Epithelial cell of proximal tubule (primary cell): ENCODE measurements around the gene ARMC5. TPM values are rescaled to one million over a fixed set of nuclear protein-coding genes. Genes with fewer than 3 reads are reported as not detected.
"Not testable (repeated sequence)": the region's sequence is repeated elsewhere in the genome, so short reads cannot be mapped to it uniquely, and the experiment has no call there.

Experiments
- DNase-seq: peaks from one replicate; pipeline ENCODE4 v3.0.0-alpha.2; 2011; ENCODE audit warnings: low read depth
- H3K4me3 ChIP-seq: 2 replicates; pipeline ENCODE4 v1.5.1; 2011; ENCODE audit warnings: low read depth, mild to moderate bottlenecking, low read length
- CTCF ChIP-seq: conservative IDR thresholded peaks from 2 replicates; pipeline ENCODE4 v1.5.1; 2012; ENCODE audit warnings: low read depth, mild to moderate bottlenecking, low read length
- total RNA-seq: library from RNA; depleted of rRNA; stranded (reverse); fragments of >200 nt; gene quantifications from 2 replicates; pipeline ENCODE4 v1.2.3, GENCODE V29; 2015

ARMC5 gene
- total RNA-seq, 1 donor from 2014 or later, result 10.3 TPM

GRCh38 chr16:31496670-31497069, 37.4 kb downstream of the ARMC5 start:
- TF ChIP-seq CTCF, result no peak
- DNase-seq, result no peak
- H3K4me3 ChIP-seq, result no peak overlapping the region

GRCh38 chr16:31498493-31498892, 39.2 kb downstream of the ARMC5 start:
- no peak for TF ChIP-seq CTCF
- no peak for DNase-seq
- no peak overlapping the region for H3K4me3 ChIP-seq

GRCh38 chr16:31499928-31500327, 40.6 kb downstream of the ARMC5 start:
- no peak for TF ChIP-seq CTCF
- DNase-seq, result no peak

GRCh38 chr16:31501226-31501965, 42.1 kb downstream of the ARMC5 start:
- DNase-seq, result no peak
- H3K4me3 ChIP-seq, result no peak overlapping the region
- TF ChIP-seq CTCF, result no peak

More at GRCh38 chr16:31499928-31500327, 40.6 kb downstream of the ARMC5 start:
- H3K4me3 ChIP-seq, result no peak overlapping the region

GRCh38 chr16:31501966-31502348, 42.7 kb downstream of the ARMC5 start:
- DNase-seq, result no peak
- no peak for TF ChIP-seq CTCF
- no peak overlapping the region for H3K4me3 ChIP-seq

GRCh38 chr16:31502981-31503380, 43.7 kb downstream of the ARMC5 start:
- H3K4me3 ChIP-seq, result no peak overlapping the region
- no peak for DNase-seq
- no peak for TF ChIP-seq CTCF

- not testable (repeated sequence) for H3K4me3 ChIP-seq, DNase-seq
Measured at GRCh38 chr16:31503555-31503954, 44.3 kb downstream of the ARMC5 start.
